ENCODE results near the gene MAB21L4.
"Not testable (repeated sequence)": the region's sequence is repeated elsewhere in the genome, so short reads cannot be mapped to it uniquely, and the experiment has no call there.

Gene MAB21L4

GRCh38 chr2:240855670-240856069 lies 40.3 kb downstream of the MAB21L4 start:
- no peak for DNase-seq

GRCh38 chr2:240852671-240853314 lies 43.2 kb downstream of the MAB21L4 start:
- DNase-seq, result no peak

- peak; percentile 69 for DNase-seq
Observed at GRCh38 chr2:240851078-240851991, 44.6 kb downstream of the MAB21L4 start.

- no peak for DNase-seq
Observed at GRCh38 chr2:240850756-240851077, 45.2 kb downstream of the MAB21L4 start.

- DNase-seq, result no peak
Observed at GRCh38 chr2:240850026-240850425, 45.9 kb downstream of the MAB21L4 start.

- no peak for DNase-seq
Observed at GRCh38 chr2:240848900-240849680, 46.9 kb downstream of the MAB21L4 start.

GRCh38 chr2:240847817-240848216 lies 48.1 kb downstream of the MAB21L4 start:
- no peak for DNase-seq

GRCh38 chr2:240846873-240847595 lies 48.9 kb downstream of the MAB21L4 start:
- DNase-seq, result no peak

- not testable (repeated sequence) for DNase-seq
Observed at GRCh38 chr2:240846309-240846708, 49.6 kb downstream of the MAB21L4 start.

- DNase-seq, result peak; percentile 9
Observed at GRCh38 chr2:240840435-240841060, 55.4 kb downstream of the MAB21L4 start.

GRCh38 chr2:240839152-240840143 lies 56.5 kb downstream of the MAB21L4 start:
- peak; percentile 22 for DNase-seq

- no peak for DNase-seq
Observed at GRCh38 chr2:240837621-240838020, 58.3 kb downstream of the MAB21L4 start.

- no peak for DNase-seq
Observed at GRCh38 chr2:240836781-240837467, 59.0 kb downstream of the MAB21L4 start.

Measured in MV-4-11 (cell line).